Epithelial cell of prostate (primary cell): ENCODE data around the gene PRSS22.

Experiments used
- DNase-seq: peaks from one replicate; pipeline ENCODE4 v3.0.0-alpha.2; 2011; ENCODE audit warnings: low read depth, low spot score
- H3K27ac ChIP-seq: fragments of 450-650 bp; 2 replicates; pipeline ENCODE4 v1.5.1; 2017; ENCODE audit warnings: mild to moderate bottlenecking

PRSS22 gene

DNA sequence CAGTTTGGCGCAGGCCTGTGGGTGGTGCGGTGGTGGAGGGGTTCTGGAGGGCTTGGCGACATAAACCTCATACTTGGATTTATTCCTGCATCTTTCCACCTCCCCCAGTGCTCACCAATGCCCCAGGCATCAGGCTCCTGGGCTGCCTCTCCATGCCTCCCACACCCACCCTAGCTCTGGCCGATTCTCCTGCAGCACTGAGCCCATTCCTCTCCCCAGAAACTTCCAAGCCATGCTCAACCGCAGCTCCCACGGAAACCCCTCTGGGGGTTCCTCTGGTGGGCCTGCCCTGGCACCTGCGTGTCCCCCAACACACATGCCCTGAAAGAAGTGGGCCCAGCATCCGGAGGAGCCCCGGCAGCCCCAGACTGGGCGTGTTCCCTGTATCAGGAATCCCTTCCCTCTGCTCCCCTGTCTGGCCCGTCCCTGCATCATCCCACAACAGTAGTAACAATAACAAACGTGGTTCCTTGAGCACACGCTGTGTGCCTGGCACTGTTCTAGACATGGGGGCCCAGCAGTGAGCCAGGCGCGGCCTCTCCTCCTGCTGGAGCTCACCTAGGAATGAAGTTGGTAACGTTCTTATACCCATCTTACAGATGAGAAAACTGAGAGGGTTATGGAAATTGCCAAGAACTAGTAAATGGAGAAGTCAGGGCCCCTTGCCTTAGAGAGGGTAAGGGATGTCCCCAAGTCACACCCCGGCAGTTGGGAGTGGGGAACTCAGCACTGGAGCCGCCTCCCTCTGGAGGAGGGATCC, 38.6 kb downstream of the PRSS22 start:
- no peak overlapping the region for H3K27ac ChIP-seq
- DNase-seq: no peak

DNA sequence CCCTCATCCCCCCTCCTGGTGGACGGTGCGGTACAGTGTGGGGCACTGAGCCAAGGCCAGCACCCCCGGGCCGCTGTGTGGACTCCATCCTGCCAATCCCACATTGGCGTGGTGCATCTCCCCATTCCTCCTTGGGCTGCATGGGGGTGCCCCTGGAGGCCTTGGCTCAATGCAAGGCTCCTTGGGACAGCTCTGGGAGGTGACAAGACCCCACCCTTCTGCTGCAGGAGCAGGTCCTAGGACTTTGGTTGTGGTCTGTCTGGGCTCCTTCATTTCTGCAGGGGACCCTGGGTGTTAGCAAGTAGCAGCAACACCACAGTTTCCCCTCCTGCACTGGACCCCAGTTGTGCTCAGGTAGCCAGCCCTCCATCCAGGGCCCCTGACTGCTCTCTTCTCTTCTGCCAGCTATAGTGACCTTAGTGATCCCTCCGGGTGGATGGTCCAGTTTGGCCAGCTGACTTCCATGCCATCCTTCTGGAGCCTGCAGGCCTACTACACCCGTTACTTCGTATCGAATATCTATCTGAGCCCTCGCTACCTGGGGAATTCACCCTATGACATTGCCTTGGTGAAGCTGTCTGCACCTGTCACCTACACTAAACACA, 39.6 kb downstream of the PRSS22 start:
- H3K27ac ChIP-seq: no peak overlapping the region
- DNase-seq: no peak

- H3K27ac ChIP-seq: no peak overlapping the region
- DNase-seq: no peak
Observed at GRCh38 chr16:2817340-2818271, 40.4 kb downstream of the PRSS22 start.

DNA sequence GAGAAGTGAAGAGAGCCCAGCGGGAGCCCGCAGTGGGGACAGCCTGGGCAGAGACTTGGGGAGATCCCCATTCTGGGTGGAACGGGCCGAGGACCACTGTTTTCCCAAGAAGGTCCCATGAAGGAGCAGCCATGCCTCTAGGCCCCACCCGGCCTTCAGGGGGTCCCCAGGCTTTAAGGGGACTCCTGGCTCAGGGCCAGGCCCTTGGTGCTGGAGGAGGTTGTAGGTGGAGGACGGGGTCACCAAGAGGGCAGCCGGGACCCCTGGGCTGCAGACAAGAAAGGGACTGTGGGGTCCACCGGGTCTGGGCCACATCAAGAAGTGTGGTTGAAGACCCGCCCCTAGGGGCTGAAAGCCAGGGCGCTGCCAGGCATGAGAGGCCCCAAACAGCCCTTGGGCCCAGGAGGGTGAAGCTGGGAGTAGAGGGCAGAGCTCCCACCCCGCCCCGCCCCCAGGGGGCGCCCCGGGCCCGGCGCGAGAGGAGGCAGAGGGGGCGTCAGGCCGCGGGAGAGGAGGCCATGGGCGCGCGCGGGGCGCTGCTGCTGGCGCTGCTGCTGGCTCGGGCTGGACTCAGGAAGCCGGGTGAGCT, 41.1 kb downstream of the PRSS22 start, which contains the start of gene PRSS21:
PRSS21 (plus strand) TSS at position 487 of the 589 bp plus-strand sequence; CDS start at position 519, 32 bp downstream.
- no peak within 1 kb of the TSS for H3K27ac ChIP-seq
- DNase-seq: no peak

GRCh38 chr16:2815299-2815771, 42.6 kb downstream of the PRSS22 start:
- no peak overlapping the region for H3K27ac ChIP-seq
- DNase-seq: no peak

GRCh38 chr16:2814551-2815298, 43.2 kb downstream of the PRSS22 start:
- no peak overlapping the region for H3K27ac ChIP-seq
- no peak for DNase-seq

GRCh38 chr16:2813771-2814221, 44.2 kb downstream of the PRSS22 start:
- no peak overlapping the region for H3K27ac ChIP-seq
- no peak for DNase-seq

GRCh38 chr16:2811703-2812471, 46.1 kb downstream of the PRSS22 start:
- no peak overlapping the region for H3K27ac ChIP-seq
- DNase-seq: no peak

GRCh38 chr16:2810651-2811050, 47.3 kb downstream of the PRSS22 start:
- H3K27ac ChIP-seq: no peak overlapping the region
- DNase-seq: no peak

- no peak for DNase-seq
- H3K27ac ChIP-seq: no peak overlapping the region
Observed at GRCh38 chr16:2809149-2809760, 48.7 kb downstream of the PRSS22 start.

- H3K27ac ChIP-seq: no peak overlapping the region
Observed at GRCh38 chr16:2808181-2808580, 49.8 kb downstream of the PRSS22 start.

GRCh38 chr16:2806286-2806685, 51.7 kb downstream of the PRSS22 start:
- no peak for DNase-seq
- no peak overlapping the region for H3K27ac ChIP-seq

More at GRCh38 chr16:2808181-2808580, 49.8 kb downstream of the PRSS22 start:
- no peak for DNase-seq

DNA sequence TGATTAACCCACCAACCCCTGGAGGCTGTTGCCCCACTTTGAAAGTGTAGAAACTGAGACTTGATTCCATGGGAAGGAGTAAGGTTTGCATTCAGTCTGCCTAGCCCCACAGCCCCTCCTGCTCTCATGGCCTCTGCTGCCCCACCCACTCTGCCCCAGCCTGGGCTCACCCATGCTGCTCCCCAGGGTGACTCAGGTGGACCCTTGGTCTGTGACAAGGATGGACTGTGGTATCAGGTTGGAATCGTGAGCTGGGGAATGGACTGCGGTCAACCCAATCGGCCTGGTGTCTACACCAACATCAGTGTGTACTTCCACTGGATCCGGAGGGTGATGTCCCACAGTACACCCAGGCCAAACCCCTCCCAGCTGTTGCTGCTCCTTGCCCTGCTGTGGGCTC, 53.2 kb downstream of the PRSS22 start:
- H3K27ac ChIP-seq: no peak overlapping the region
- DNase-seq: no peak

- no peak for DNase-seq
- H3K27ac ChIP-seq: no peak overlapping the region
Observed at GRCh38 chr16:2803545-2804195, 54.3 kb downstream of the PRSS22 start.
